GM21786 (cell line): ENCODE results near the gene DLG2.

Source experiments
- ATAC-seq: cut with Tn5 transposase; IDR thresholded peaks from one replicate; pipeline ENCODE4 v1.9.1; 2021; ENCODE audit not compliant: unreplicated experiment

DLG2 gene

DNA sequence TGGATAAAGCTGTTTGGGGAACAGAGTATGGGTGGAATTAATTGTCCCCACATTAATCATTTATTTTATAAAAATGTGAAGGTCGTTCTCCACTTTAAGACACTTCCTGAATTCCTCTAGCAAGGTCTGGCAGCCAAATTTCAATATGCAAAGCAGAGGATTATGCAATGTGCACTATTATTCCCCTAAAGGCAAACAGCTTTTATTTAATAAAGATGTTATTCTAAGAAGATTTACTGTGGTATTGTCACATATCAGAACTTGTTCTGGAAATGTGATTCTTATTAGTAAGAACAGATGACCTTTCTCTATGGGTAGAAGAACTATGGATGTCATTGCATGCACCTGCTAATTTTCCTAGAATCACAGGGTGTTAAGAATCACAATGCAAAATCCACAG is 1212.2 kb downstream of the DLG2 start:
- no peak for ATAC-seq

DNA sequence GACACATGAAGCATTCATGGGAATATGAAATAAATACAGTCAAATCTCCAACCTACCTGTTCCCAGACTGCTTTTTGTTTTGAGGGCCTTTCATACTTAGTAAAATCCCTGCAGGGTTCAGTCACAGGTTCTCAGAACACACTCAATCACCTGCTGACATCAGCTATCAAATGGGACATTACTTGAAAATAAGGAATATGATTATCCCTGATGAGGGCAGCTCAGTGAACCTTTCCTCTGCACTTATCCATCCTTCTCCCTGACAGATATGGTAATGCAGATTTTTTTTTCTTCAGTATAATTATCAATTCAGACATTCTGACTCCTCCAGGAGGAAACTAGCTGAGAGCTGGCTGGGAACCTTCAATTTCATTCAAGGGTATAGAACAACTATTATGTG is 1213.6 kb downstream of the DLG2 start:
- ATAC-seq, result no peak

DNA sequence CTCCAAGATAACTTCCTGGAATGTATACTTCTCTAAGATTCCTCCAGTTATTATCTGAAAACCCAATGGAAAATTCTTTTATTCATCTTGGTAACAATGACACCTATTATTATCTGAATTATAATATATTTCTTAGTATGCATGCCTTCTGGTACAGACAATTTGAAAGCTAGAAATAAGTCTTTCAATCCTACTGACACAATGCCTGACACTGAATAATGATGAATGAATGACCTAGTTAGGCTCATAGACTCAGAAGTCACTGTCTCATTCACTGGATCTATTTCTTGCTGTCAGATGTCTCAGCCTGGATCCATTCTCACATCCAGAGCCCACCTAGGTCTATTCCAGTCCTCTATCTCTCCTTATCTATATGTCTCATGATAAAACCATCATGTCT is 1214.3 kb downstream of the DLG2 start:
- no peak for ATAC-seq

- ATAC-seq, result no peak
Measured at GRCh38 chr11:84408946-84409411, 1218.2 kb downstream of the DLG2 start.

DNA sequence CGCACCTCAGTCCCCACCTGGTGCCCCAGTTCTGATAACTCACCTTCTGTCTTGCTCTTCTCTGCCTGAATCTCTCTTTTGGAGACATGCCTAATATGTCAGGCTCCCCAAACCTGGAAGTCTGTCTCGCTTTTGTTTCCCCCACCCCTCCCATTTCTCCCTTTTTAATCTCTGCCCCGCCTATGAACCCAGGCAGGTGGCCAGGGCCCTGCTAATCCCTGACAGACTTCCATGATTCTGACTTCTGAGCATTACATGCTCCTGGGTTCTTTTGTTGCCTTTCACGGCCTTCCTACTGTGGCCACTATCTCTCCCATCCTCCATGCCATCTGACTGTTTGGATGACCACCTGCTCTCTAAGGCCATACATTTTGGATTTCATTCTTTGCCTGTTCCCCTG is 1220.1 kb downstream of the DLG2 start:
- no peak for ATAC-seq

GRCh38 chr11:84398017-84398626 is 1229.0 kb downstream of the DLG2 start:
- ATAC-seq, result no peak

DNA sequence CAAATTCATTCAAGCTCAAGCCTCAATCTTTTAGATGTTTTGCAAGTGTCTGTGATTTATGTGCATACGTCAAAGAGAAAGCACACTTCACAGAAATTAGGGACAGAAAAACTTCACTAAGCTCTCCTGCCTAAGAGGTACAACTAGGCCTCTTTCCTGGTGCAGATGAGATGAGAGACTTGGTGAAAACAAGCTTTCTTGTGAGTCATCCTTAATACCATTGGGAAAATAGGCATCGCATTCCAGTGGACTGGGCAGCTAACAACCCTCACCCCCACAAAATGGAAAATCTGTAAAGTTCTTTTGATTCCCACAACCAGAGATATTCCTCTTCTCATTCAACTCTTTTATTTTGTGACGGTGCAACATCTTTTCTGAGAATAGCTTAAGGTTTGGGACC is 1230.6 kb downstream of the DLG2 start:
- no peak for ATAC-seq

DNA sequence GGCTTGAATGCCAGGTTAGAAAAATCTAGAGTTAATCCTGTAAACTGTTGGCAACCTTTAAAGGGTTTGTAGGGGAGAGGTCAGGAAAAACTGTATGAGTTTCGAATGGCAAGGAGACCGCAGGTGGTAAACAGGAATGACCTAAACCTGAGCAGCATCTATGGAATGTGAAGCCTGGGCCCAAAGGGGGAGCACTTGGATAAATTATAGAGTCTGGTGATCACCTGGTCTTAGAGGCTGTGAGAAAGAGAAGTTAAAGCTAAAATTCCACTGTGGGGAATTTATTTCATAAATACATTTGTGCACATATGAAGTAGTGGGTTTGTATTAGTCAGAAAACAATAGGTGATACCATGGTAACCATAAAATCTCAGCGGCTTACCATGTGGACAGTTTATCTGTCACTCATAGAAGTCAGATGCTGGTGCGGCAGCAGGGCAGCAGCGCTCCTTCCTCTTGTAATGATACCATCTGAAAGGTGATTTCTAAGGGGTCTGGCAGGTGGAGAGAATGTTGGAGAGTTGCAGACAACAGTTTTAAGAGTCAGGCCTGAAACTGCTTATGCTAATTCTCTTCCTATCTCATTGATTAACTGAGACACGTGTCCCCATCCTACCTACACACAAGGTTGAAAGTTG is 1236.6 kb downstream of the DLG2 start:
- no peak for ATAC-seq

GRCh38 chr11:84389696-84390095 is 1237.4 kb downstream of the DLG2 start:
- no peak for ATAC-seq

DNA sequence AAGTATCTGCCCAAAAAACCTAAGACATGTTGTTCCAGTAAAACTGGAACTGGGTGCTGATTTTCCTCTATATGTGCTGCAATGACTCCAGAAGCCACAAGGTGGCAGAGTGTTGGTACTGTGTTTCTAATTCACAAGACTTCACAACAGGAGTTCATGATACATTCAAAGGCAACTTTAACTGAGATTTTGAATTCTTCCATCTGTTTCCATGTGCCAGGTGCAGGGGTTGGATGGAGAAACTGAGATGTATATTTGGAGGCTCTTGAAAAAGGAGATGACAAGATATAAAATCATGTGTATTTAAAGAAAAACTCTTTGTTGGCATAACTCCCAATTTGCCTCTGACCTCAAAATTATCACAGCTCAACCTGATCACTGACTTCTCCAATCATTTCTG is 1242.4 kb downstream of the DLG2 start:
- ATAC-seq, result no peak

DNA sequence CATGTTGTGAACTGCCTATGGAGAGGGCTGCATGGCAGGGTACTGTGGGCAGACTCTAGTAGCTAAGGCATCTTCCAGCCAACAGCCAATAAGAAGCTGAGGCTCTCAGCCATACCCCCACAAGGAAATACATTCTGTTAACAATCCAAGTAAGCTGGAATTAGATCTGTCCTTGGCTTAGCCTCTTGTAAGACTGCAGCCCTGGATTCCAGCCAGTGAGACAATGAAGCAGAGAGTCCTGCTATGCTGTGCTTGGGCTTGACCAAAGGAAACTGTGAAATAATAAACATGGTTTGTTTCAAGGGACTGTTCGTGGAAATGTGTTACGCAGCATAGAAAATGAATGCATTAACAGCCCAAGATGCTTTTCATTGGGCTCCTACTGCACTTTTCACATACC is 1243.6 kb downstream of the DLG2 start:
- ATAC-seq, result no peak

DNA sequence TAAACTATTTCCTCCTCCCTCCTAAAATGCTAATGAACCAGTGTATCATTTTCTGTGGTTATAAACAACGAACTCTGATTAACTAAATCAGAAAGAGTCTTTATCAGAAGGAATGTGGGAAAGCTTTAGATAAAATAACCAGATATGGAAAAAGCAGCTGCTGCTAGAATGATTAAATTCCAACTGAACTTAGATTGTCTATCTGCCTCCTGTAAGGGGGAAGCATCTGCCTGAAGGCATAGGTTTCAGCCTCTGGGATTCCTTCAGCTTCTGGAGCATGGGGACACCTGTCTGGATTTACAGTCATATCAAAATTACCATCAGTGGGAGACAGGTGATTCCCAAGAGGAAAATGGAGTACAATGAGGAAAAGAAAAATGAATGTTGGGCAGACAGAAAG is 1245.5 kb downstream of the DLG2 start:
- ATAC-seq, result no peak

DNA sequence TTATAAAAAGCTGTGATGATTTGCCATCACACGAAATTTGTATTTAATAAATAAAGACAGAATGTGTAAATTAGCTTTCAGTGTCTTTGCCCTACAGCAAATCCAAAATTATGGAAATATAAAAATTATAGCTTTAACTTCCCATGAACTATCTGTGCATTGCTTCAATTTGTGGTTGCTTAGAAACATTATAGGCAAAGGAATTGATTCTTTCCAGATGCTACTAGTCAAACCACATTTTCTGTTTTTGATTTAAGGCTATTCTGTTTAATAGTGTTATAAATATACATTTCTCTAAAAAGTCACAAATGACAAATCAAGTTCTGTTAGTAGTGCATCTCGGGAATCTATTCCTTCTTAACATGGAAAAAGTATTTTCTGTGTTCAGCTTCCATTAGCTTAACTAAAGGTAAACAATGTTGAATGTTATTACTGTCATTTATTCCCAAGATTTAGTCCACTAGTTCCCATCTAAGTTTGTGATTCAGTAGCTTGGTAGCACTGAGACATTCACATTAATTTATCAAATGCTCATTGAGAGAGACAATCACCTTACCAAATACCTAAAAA is 1254.7 kb downstream of the DLG2 start:
- no peak for ATAC-seq

- ATAC-seq, result no peak
Measured at GRCh38 chr11:84358034-84358433, 1269.1 kb downstream of the DLG2 start.

DNA sequence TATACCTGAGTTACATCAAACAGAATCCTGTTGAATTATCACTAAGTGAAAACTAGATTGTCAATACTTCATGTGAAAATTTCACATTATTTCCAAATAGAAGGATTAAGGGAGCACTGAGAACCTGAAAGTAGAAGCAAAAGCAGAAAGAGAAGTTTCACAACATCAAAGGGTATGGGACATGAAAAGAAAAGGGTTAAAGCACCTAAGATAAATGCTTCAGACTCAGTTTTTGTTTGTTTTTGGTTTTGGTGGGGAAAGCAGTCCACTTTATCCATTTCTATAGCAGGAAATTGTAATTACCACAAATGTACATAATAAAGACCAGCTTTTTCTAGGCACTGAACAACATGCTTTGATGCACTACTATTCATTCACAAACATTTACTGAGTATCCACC is 1271.2 kb downstream of the DLG2 start:
- ATAC-seq, result no peak

GRCh38 chr11:84345597-84345996 is 1281.5 kb downstream of the DLG2 start:
- no peak for ATAC-seq

- ATAC-seq, result no peak
Measured at GRCh38 chr11:84345027-84345426, 1282.1 kb downstream of the DLG2 start.

DNA sequence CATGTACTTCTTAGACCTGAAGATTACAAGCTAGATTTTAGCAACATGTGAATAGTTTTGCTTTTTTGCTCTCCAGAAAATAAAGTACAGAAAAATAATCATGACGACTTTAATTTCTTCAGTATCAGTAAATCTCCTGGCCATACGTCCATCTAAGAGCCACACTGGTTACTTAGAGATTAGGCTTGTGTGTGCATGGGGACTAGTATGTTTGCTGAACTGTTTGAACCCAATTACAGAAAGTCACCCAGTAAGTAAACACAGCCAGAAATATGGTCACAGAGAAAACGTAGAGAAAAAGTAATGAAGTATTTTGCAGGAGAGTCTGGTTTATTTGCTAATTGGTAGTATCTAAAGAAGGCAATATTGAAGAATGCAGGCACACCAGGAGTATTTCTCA is 1287.3 kb downstream of the DLG2 start:
- ATAC-seq, result no peak

DNA sequence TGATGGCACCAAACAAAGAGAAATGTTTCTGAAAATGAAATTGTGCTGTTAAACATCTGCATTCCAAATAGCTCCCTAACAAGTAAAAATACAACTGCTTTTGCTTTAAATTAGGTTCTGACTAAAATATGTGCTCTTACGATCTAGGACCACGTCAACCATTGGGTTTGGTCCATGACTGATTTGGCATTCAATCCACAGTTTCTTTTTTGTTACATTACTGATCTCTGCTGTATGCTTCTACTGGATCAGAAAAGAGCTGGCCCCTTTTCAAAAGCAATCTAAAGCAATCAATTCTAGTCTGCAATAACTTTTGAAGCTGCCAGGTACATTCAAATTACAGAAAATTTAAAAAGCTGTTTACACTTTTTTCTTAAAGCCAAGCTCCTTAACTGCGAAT is 1293.9 kb downstream of the DLG2 start:
- ATAC-seq, result no peak

DNA sequence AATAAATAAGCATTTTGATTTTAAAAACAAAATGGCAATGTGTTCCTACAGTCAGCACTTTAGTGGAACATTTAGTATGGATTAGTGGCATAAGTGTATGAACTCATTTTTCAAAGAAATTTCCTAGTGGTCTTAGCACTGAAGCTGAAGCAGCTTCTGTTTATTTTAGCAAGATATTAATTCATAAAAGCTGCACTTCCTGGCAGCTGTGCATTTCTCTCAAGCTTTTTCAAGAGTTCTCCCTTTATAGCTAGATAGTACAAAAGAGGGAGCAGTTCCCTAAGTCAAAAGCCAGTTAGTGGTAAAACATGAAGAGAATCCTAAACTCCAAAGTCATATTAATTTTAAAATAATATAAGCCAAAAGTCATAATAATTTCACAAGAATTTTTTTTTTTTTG is 1304.9 kb downstream of the DLG2 start:
- no peak for ATAC-seq

GRCh38 chr11:84319863-84320262 is 1307.3 kb downstream of the DLG2 start:
- no peak for ATAC-seq

DNA sequence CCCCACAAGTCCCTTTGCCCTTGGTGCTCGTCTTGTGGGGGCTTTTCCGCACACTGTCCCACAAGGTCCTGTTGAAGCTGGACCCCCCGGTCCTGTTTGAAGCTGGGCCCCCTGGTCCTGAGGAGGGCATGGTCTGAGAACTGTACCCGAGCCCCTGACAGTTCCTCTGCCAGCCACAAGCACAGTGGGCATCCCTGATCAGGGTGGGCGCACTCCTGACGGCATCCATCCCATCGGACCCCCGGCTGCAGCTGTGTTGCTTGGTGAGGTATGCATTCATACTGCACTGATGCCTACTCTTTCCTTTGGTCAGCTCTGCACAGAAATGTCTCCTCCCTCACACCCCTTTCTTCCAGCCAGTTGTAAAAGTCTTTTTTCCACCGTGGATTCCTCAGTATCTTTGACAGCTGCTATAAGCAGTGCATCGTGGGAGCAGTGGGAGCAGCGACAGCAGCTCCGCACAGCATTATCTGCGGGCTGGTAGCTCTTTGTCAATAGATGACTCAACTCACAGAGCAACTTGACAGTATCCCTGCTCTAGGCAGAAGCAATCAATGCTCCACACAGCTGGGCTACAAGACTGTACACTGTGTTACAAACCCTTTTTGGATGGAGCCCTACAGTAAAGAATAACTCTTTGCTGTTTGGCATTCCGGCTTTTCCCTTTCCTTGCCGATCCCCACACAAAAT is 1310.1 kb downstream of the DLG2 start:
- ATAC-seq, result no peak
